Putamen (tissue), 1 donor: Measurements from ENCODE around the gene HCAR1.
A peak's percentile ranks its signal among the peaks of the same experiment; 100 is the strongest.
"Not testable (repeated sequence)": the region's sequence is repeated elsewhere in the genome, so short reads cannot be mapped to it uniquely, and the experiment has no call there.

Source experiments
- DNase-seq: peaks from one replicate; pipeline ENCODE4 v3.0.0-alpha.2; 2016; ENCODE audit warnings: low spot score

HCAR1 gene

DNA sequence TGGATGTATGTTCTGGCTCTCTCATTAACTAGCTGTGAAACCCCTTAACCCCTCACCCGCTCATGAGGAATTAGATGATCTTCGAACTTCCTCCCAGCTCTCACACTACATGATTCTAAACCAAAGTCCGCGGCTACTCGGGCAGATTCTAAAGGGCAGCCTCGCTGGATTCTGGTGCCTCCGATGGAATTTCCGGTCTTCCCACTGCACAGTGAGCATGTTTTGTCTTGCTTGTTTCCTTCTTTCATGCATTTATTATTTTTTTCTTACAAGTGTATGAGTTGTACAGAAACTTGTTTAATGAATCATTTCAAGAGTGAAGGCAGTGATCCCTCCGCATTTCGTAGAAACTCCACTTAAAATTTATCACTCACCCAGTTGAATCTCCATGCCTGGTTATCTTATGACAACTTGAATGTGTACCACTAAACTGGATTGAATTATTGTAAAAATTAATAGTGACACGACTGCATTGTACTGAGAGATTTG, 9.5 kb downstream of the HCAR1 start:
- no peak for DNase-seq

DNA sequence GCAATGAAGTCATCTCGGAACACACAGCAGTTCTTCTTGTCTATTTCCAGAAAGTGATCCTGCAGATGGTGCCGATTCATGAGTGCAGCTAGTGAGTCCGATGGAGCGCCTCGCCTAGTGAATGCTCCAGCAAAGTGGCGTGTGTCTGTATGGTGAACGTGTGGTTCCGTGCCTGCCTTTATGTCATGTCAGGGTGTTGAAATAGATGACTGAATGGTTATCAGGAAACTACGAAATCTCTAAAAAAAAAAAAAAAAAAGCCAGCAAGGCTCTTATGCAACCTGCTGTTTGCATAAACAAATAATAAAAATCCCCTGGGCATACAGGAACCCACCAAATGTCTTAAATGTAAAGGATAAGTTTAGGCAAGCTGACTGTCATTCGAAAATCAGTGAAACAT, 14.0 kb downstream of the HCAR1 start, which contains the start of gene HCAR3:
Gene HCAR3, minus strand, starts transcription at position 154 of the 400 bp plus-strand sequence. Its CDS starts 74 bp downstream, at position 80.
- not testable (repeated sequence) for DNase-seq

DNA sequence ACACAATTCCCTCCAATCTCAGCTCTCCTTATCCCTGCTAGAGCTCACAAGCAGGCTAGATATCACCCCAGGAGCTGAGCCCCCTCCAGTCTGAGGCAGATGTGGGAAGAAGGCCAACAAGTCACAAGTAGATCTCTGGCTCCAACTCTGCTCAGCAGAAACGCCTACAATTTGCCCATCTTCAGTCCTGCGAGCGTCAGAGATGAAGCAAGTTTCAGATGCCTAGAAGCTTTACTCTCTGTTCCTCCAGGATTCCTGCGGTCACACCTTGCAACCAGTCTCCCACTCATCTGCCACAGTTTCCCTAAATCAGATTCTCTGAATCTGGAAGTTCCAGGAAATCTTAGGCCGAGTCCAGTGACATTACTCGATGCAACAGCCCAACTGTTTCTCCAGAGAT, 15.4 kb downstream of the HCAR1 start:
- DNase-seq, result not testable (repeated sequence)

DNA sequence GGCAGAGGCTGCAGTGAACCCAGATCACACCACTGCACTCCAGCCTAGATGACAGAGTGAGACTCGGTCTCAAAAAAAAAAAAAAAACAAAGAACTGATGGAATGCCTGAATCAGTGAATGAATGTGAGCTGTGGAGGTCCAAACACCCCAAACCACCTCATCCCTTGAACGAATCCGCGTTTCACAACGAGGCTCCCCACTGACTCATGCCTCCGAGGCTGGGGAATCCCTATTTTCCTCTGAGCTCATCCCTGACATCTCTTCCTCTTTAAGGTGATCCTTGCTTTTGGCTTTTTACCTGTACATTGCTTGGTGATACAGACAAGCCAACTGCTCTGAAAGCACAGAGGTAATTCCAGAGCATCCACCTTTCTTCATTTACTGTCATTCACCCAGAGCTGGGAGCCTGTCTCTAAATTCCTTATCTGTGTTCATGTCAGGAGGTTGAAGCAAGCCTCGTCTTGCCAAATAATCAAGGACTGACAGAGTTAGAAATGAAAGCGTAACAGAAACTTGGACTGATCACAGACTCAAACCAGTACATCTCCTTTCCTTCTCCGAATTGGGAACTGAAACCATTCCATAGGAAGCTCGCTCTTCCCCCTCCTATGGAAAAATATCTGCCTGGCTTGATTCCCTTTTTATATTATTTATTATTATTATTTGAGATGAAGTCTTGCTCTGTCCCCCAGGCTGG, 17.0 kb downstream of the HCAR1 start:
- DNase-seq, result not testable (repeated sequence)

DNA sequence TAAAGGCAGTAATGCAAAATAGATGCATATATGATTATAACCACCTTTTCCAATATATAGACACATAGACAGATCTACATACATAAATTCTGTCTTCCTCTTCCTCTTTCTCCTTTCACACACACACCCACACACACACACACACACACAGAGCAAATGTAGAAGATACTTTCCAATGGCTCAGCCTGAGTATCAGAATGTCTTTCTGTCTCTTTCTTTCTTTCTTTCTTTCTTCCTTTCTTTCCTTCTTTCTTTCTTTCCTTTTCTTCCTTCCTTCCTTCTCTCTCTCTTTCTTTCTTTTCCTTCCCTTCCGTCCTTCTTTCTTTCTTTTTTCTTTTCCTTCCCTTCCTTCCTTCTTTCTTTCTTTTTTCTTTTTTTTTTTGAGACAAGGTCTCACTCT, 19.4 kb downstream of the HCAR1 start:
- not testable (repeated sequence) for DNase-seq

DNA sequence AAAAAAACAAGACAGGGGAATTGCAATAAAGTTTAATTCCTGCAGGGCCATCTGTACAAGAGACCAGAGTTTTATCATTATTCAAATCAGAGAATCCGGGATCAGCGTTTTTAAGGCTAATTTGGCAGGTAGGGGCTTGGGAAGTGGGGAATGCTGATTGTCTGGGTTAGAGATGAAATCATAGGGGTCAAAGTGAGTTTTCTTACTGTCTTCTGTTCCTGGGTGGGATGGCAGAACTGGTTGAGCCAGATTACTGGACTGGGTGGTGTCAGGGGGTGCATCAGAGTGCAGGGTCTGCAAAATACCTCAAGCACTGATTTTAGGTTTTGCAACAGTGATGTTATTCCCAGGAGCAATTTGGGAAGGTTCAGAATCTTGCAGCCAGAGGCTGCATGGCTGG, 20.3 kb downstream of the HCAR1 start:
- not testable (repeated sequence) for DNase-seq

DNA sequence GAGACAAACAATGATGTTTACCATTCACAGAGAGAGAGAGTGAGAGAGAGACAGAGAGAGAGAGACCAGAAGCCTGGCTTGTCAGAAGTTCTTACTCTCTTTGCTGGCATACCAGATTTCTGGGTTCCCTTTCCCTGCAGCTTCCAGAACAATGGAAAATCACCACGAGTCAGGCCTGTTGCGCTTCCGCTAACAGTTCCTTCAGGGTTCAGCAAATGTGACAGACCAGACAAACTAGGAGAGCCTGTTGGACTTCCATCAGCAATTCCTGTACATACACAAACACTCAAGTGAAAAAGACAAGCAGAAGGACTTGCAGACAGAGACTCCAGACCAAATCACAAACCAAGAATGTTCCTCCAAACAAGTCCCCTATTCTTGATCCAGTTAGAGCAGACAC, 21.4 kb downstream of the HCAR1 start:
- not testable (repeated sequence) for DNase-seq

DNA sequence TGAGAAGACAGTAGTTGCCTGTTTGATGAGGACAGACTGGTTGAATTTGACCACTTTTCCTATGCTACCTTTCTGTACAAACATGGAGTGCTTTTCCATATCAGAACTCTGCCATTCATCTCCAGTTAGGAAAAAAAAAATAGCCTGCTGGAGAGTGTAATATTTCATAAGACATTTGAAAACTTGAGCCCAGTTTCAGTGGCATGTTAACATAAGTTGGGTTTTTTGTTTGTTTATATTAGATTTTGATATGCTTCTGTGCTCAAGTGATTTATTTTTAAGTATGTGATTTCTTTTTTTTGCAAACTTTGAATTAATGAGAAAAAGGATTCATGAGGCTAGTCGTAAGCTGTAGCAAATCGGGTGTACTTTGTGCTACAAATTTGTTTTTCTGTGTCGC, 26.8 kb downstream of the HCAR1 start:
- not testable (repeated sequence) for DNase-seq

DNA sequence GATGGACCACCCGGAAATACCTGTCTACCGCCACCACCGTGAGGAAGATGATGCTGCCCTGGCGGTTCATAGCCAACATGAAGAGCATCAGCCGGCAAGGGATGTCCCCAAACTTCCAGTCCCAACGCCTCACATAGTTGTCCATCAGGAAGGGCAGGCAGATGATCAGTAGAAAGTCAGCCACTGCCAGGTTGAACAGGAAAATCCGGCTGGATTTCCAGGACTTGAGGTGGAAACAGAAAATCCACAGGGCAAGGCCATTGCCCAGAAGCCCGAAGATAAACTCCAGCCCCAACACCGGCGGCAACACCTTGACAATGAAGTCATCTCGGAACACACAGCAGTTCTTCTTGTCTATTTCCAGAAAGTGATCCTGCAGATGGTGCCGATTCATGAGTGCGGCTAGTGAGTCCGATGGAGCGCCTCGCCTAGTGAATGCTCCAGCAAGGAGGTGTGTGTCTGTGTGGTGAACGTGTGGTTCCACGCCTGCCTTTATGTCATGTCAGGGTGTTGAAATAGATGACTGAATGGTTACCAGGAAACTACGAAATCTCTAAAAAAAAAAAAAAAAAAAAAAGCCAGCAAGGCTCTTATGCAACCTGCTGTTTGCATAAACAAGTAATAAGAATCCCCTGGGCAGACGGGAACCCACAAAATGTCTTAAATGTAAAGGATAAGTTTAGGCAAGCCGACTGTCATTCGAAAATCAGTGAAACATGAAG, 27.6 kb downstream of the HCAR1 start, which contains the start of gene HCAR2:
Gene HCAR2, minus strand, starts transcription at position 468 of the 722 bp plus-strand sequence. Its CDS starts 74 bp downstream, at position 394.
- DNase-seq, result not testable (repeated sequence)

DNA sequence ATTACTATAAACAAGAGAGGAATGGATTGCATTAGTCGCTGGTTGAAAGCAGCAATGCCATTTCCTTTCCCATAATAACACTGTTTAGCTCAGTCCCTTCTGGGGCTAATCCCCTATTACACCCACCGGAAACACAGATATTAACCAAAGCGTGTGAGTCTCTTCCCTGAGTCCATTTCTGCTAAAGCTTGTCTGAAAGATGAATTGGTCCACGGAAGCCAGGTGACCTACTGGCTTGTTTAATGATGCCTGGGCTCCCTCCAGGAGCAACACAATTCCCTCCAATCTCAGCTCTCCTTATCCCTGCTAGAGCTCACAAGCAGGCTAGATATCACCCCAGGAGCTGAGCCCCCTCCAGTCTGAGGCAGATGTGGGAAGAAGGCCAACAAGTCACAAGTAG, 29.2 kb downstream of the HCAR1 start:
- DNase-seq, result not testable (repeated sequence)

DNA sequence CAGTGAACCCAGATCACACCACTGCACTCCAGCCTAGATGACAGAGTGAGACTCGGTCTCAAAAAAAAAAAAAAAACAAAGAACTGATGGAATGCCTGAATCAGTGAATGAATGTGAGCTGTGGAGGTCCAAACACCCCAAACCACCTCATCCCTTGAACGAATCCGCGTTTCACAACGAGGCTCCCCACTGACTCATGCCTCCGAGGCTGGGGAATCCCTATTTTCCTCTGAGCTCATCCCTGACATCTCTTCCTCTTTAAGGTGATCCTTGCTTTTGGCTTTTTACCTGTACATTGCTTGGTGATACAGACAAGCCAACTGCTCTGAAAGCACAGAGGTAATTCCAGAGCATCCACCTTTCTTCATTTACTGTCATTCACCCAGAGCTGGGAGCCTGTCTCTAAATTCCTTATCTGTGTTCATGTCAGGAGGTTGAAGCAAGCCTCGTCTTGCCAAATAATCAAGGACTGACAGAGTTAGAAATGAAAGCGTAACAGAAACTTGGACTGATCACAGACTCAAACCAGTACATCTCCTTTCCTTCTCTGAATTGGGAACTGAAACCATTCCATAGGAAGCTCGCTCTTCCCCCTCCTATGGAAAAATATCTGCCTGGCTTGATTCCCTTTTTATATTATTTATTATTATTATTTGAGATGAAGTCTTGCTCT, 30.5 kb downstream of the HCAR1 start:
- not testable (repeated sequence) for DNase-seq

DNA sequence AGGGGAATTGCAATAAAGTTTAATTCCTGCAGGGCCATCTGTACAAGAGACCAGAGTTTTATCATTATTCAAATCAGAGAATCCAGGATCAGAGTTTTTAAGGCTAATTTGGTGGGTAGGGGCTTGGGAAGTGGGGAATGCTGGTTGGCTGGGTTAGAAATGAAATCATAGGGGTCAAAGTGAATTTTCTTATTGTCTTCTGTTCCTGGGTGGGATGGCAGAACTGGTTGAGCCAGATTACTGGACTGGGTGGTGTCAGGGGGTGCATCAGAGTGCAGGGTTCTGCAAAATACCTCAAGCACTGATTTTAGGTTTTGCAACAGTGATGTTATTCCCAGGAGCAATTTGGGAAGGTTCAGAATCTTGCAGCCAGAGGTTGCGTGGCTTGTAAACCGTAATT, 33.7 kb downstream of the HCAR1 start:
- not testable (repeated sequence) for DNase-seq

DNA sequence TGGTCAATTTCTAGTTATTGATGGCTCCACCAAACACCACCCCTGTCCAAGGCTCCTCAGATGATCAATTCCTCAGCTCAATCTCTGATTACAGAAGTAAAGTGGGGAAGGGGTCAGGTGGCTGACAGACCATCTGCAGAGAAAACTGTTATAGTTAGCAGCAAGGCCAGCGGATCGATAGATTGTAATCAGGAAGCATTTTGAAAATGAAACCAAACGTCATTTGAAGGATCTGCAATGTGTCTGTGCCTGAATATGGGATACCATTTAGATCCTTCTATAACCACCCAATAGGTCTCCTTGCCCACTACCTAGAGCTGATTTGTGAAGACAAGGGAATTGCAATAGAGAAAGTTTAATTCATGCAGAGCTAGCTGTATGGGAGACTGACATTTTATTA, 39.1 kb downstream of the HCAR1 start:
- no peak for DNase-seq

DNA sequence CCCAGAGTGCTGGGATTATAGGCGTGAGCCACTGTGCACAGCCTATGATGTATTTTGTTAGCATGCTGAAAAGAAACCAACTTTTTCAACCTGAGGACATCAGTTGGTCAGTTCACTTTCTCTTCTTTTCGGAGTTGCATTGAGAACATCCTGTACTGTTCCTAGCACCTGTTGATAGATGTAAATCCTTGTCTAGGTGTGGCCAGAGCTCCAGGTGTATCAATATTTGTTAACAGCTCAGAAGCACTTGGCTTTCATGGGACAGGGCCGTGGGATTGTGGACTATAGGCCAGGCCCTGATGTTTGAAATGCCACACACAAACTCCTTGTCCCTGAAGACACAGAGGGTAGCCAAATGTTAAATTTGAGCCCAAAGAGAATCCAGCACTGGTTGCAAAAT, 42.4 kb downstream of the HCAR1 start:
- no peak for DNase-seq

DNA sequence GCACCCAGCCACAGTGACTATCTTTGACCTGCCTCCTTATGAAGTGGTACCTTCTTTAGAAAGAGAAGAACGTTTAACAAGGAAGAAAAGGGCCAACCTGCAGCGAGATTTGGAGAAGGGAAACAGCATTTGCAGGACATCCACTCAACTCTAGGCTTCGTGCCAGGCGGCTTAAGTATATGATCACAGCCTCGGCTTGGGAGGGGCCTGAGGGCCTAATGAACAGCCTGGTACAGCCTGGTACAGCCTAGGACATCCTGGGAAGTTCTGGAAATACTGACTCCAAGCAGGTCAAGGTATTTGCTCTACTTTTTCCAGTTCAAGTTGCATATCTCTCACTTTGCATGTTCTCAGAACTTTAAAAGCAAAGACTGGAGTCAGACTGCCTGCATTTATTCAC, 43.6 kb downstream of the HCAR1 start:
- no peak for DNase-seq

DNA sequence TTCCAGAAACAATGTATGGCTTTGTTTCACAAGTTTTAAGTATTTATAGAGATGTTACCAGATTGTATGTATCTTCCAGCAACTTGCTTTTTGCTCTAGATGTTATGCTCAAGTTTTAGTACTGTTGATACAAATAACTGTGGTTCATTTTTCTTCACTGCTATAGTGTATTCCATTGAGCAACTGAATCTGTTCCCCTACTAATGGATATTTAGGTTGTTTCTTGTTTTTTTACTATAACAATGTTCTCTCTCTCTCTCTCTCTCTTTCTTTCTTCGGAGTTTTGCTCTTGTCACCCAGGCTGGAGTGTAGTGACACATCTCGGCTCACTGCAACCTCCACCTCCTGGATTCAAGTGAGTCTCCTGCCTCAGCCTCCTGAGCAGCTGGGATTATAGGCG, 44.1 kb downstream of the HCAR1 start:
- no peak for DNase-seq

DNA sequence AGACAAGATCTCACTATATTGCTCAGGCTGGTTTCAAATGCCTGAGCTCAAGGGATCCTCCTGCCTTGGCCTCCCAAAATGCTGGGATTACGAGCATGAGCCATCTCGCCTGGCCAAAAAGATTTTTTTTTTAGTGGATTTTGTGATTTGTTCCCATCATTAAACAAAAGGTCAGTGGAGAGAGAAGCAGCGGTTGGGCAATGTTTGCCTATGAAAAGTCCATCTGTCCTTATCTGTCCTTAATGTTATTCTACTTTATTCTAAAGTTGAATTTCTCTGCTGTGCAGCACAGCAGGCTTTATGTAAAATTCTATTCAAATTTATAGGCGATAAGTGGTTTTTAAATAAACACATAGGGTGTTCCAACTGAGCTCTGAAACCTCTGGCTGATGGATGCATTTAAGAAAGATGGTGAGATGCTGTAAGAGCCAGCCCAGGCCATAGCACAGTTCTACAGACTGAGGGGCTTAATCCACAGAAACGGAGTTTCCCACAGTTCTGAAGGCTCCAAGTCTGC, 46.3 kb downstream of the HCAR1 start:
- no peak for DNase-seq

DNA sequence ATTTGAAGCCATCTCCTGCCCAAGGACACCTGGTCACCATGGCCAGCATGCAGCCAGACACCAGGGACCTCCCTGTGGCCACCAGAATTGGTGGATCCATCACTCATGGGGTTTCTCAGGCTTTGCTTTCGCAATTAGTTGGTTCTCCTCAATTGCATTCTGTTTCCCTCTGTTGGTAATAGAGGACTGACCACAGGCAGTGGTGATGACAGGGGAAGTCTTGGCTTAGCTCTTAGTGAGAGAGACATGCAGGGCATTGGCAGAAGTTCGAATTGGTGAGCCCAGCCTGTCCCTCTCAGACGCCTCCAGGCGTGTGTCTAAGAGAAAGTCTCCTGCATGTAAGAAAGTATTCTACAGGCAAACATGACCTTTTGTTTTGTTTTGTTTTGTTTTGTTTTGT, 48.8 kb downstream of the HCAR1 start:
- peak; percentile 7 for DNase-seq

DNA sequence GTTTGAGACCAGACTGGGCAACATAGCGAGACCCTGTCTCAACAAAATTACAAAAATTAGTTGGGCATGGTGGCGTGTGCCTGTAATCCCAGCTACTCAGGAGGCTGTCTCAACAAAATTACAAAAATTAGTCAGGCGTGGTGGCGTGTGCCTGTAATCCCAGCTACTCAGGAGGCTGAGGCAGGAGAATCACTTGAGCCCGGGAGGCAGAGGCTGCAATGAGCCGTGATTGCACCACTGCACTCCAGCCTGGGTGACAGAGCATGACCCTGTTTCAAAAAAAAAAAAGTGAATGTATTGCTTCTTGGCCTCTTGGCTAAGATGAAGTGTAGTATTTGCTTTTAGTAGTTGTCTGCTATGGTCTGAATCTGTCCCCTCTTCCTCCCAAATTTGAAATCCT, 49.7 kb downstream of the HCAR1 start:
- not testable (repeated sequence) for DNase-seq

DNA sequence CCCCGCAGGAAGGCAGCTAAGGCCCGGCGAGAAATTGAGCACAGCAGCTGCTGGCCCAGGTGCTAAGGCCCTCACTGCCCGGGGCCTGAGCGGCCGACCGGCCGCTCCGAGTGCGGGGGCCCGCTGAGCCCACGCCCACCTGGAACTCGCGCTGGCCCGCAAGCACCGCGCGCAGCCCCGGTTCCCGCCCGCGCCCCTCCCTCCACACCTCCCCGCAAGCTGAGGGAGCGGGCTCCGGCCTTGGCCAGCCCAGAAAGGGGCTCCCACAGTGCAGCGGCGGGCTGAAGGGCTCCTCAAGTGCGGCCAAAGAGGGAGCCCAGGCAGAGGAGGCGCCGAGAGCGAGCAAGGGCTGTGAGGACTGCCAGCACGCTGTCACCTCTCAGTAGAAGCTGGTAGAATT, 53.9 kb downstream of the HCAR1 start:
- not testable (repeated sequence) for DNase-seq
